ENCODE results near the gene GYS2.

The GYS2 gene

GRCh38 chr12:21604245-21605101 lies at the start of gene GYS2:
TSS of gene GYS2 (minus strand) at chr12:21604847. CDS start at chr12:21604592, 255 bp downstream.
- TF ChIP-seq ZC3H10 (CRISPR knock-in tag; IDR thresholded peaks at IDR 0.05) (no peak), ISL1 (CRISPR knock-in tag; IDR thresholded peaks at IDR 0.05) (no peak), ZFP3 (CRISPR knock-in tag; IDR thresholded peaks at IDR 0.05) (no peak), RARB (CRISPR knock-in tag; IDR thresholded peaks at IDR 0.05) (no peak), CSDC2 (CRISPR knock-in tag; IDR thresholded peaks at IDR 0.05) (no peak), POU6F1 (CRISPR knock-in tag; IDR thresholded peaks at IDR 0.05; ENCODE audit: borderline replicate concordance, low read depth) (no peak), BACH2 (CRISPR knock-in tag; IDR thresholded peaks at IDR 0.05; ENCODE audit: borderline replicate concordance) (no peak), TCF4 (CRISPR knock-in tag; IDR thresholded peaks at IDR 0.05; ENCODE audit: borderline replicate concordance) (no peak), OSR1 (CRISPR knock-in tag; IDR thresholded peaks at IDR 0.05) (no peak), ZNF8 (CRISPR knock-in tag; IDR thresholded peaks at IDR 0.05) (no peak), CSRNP3 (CRISPR knock-in tag; IDR thresholded peaks at IDR 0.05) (no peak), GLIS3 (CRISPR knock-in tag; IDR thresholded peaks at IDR 0.05) (no peak), ARNTL (CRISPR knock-in tag; IDR thresholded peaks at IDR 0.05; ENCODE audit: borderline replicate concordance, low read depth) (no peak), CREB5 (CRISPR knock-in tag; IDR thresholded peaks at IDR 0.05; ENCODE audit: low read depth) (no peak), ZNF565 (CRISPR knock-in tag; conservative IDR thresholded peaks at IDR 0.05; ENCODE audit: low read depth) (no peak), ESRRG (CRISPR knock-in tag; IDR thresholded peaks at IDR 0.05) (no peak)
- ATAC-seq = no peak

GRCh38 chr12:21651821-21652220 lies 47.2 kb upstream of the GYS2 start:
- ATAC-seq = no peak
- TF ChIP-seq ZNF70 (CRISPR knock-in tag; IDR thresholded peaks at IDR 0.05) = no peak
- TF ChIP-seq TSHZ2 (CRISPR knock-in tag; IDR thresholded peaks at IDR 0.05) = no peak
- no peak for TF ChIP-seq CSRNP3 (CRISPR knock-in tag; IDR thresholded peaks at IDR 0.05)
- no peak for TF ChIP-seq ZC3H10 (CRISPR knock-in tag; IDR thresholded peaks at IDR 0.05)
- no peak for TF ChIP-seq GLIS3 (CRISPR knock-in tag; IDR thresholded peaks at IDR 0.05)
- no peak for TF ChIP-seq BACH2 (CRISPR knock-in tag; IDR thresholded peaks at IDR 0.05; ENCODE audit: borderline replicate concordance)
- no peak for TF ChIP-seq POU6F1 (CRISPR knock-in tag; IDR thresholded peaks at IDR 0.05; ENCODE audit: borderline replicate concordance, low read depth)
- TF ChIP-seq PPARA (CRISPR knock-in tag; IDR thresholded peaks at IDR 0.05; ENCODE audit: borderline replicate concordance) = no peak
- no peak for TF ChIP-seq RARB (CRISPR knock-in tag; IDR thresholded peaks at IDR 0.05)
- TF ChIP-seq ZNF565 (CRISPR knock-in tag; conservative IDR thresholded peaks at IDR 0.05; ENCODE audit: low read depth) = no peak
- no peak for TF ChIP-seq ZFP30 (CRISPR knock-in tag; IDR thresholded peaks at IDR 0.05)
- no peak for TF ChIP-seq ISL1 (CRISPR knock-in tag; IDR thresholded peaks at IDR 0.05)
- TF ChIP-seq TOX (CRISPR knock-in tag; IDR thresholded peaks at IDR 0.05; ENCODE audit: borderline replicate concordance) = no peak
- no peak for TF ChIP-seq ZNF8 (CRISPR knock-in tag; IDR thresholded peaks at IDR 0.05)

Measured in SK-N-SH treated with all-trans-retinoic acid at 6 μM for 48 hours (cell line).